ENCODE results near the gene AKR1C8.
"Not testable (repeated sequence)": the region's sequence is repeated elsewhere in the genome, so short reads cannot be mapped to it uniquely, and the experiment has no call there.

The AKR1C8 gene

GRCh38 chr10:5157501-5157900 lies 27.4 kb downstream of the AKR1C8 start:
- H3K9ac ChIP-seq (ENCODE audit: low read length): no peak overlapping the region
- no peaks in the 10 kb centered on the region for H3K36me3 ChIP-seq (ENCODE audit: control insufficient read depth, insufficient read depth, low read length)
- no peaks in the 10 kb centered on the region for H3K9me3 ChIP-seq (ENCODE audit: control insufficient read depth, low read length)
- H3K4me1 ChIP-seq (ENCODE audit: control insufficient read depth, insufficient read depth, low read length): no peaks in the 10 kb centered on the region
- H3K4me3 ChIP-seq (ENCODE audit: low read length): no peak overlapping the region
- H3K27me3 ChIP-seq (ENCODE audit: control insufficient read depth, insufficient read depth, low read length): no peaks in the 10 kb centered on the region

GRCh38 chr10:5155951-5156350 lies 29.0 kb downstream of the AKR1C8 start:
- H3K36me3 ChIP-seq (ENCODE audit: control insufficient read depth, insufficient read depth, low read length): no peaks in the 10 kb centered on the region

GRCh38 chr10:5151076-5151475 lies 33.9 kb downstream of the AKR1C8 start:
- H3K36me3 ChIP-seq (ENCODE audit: control insufficient read depth, insufficient read depth, low read length): no peaks in the 10 kb centered on the region
- H3K27me3 ChIP-seq (ENCODE audit: control insufficient read depth, insufficient read depth, low read length): no peaks in the 10 kb centered on the region
- H3K4me1 ChIP-seq (ENCODE audit: control insufficient read depth, insufficient read depth, low read length): peaks cover 13% of the 10 kb centered on the region
- H3K9me3 ChIP-seq (ENCODE audit: control insufficient read depth, low read length): no peaks in the 10 kb centered on the region
- H3K4me3 ChIP-seq (ENCODE audit: low read length): no peak overlapping the region
- H3K9ac ChIP-seq (ENCODE audit: low read length): no peak overlapping the region

More at GRCh38 chr10:5155951-5156350, 29.0 kb downstream of the AKR1C8 start:
- Histone ChIP-seq H3K9me3 (ENCODE audit: control insufficient read depth, low read length) (no peaks in the 10 kb centered on the region), H3K4me3 (ENCODE audit: low read length) (no peak overlapping the region), H3K9ac (ENCODE audit: low read length) (no peak overlapping the region), H3K27me3 (ENCODE audit: control insufficient read depth, insufficient read depth, low read length) (no peaks in the 10 kb centered on the region), H3K4me1 (ENCODE audit: control insufficient read depth, insufficient read depth, low read length) (no peaks in the 10 kb centered on the region)

- Histone ChIP-seq H3K4me3 (ENCODE audit: low read length) (no peak overlapping the region), H3K4me1 (ENCODE audit: control insufficient read depth, insufficient read depth, low read length) (peaks cover 13% of the 10 kb centered on the region), H3K9ac (ENCODE audit: low read length) (no peak overlapping the region), H3K27me3 (ENCODE audit: control insufficient read depth, insufficient read depth, low read length) (no peaks in the 10 kb centered on the region), H3K36me3 (ENCODE audit: control insufficient read depth, insufficient read depth, low read length) (no peaks in the 10 kb centered on the region), H3K9me3 (ENCODE audit: control insufficient read depth, low read length) (no peaks in the 10 kb centered on the region)
These were observed 36.3 kb downstream of the AKR1C8 start for GRCh38 chr10:5148678-5149032.

GRCh38 chr10:5147981-5148677 lies 36.8 kb downstream of the AKR1C8 start:
- Histone ChIP-seq H3K4me3 (ENCODE audit: low read length) (peak overlapping the region; percentile 9), H3K4me1 (ENCODE audit: control insufficient read depth, insufficient read depth, low read length) (peaks cover 13% of the 10 kb centered on the region), H3K27me3 (ENCODE audit: control insufficient read depth, insufficient read depth, low read length) (no peaks in the 10 kb centered on the region), H3K9me3 (ENCODE audit: control insufficient read depth, low read length) (no peaks in the 10 kb centered on the region), H3K9ac (ENCODE audit: low read length) (peak overlapping the region; percentile 26), H3K36me3 (ENCODE audit: control insufficient read depth, insufficient read depth, low read length) (no peaks in the 10 kb centered on the region)

- Histone ChIP-seq H3K9me3 (ENCODE audit: control insufficient read depth, low read length) (no peaks in the 10 kb centered on the region), H3K4me1 (ENCODE audit: control insufficient read depth, insufficient read depth, low read length) (peaks cover 18% of the 10 kb centered on the region), H3K27me3 (ENCODE audit: control insufficient read depth, insufficient read depth, low read length) (no peaks in the 10 kb centered on the region), H3K4me3 (ENCODE audit: low read length) (no peak overlapping the region), H3K36me3 (ENCODE audit: control insufficient read depth, insufficient read depth, low read length) (no peaks in the 10 kb centered on the region), H3K9ac (ENCODE audit: low read length) (peak overlapping the region; percentile 26)
These were observed 37.5 kb downstream of the AKR1C8 start for GRCh38 chr10:5147255-5147980.

- Histone ChIP-seq H3K9ac (ENCODE audit: low read length) (peak overlapping the region; percentile 26), H3K9me3 (ENCODE audit: control insufficient read depth, low read length) (no peaks in the 10 kb centered on the region), H3K36me3 (ENCODE audit: control insufficient read depth, insufficient read depth, low read length) (no peaks in the 10 kb centered on the region), H3K27me3 (ENCODE audit: control insufficient read depth, insufficient read depth, low read length) (no peaks in the 10 kb centered on the region), H3K4me1 (ENCODE audit: control insufficient read depth, insufficient read depth, low read length) (peaks cover 23% of the 10 kb centered on the region), H3K4me3 (ENCODE audit: low read length) (no peak overlapping the region)
These were observed 38.1 kb downstream of the AKR1C8 start for GRCh38 chr10:5146920-5147254.

- H3K4me1 ChIP-seq (ENCODE audit: control insufficient read depth, insufficient read depth, low read length): peaks cover 25% of the 10 kb centered on the region
- no peaks in the 10 kb centered on the region for H3K27me3 ChIP-seq (ENCODE audit: control insufficient read depth, insufficient read depth, low read length)
- no peak overlapping the region for H3K4me3 ChIP-seq (ENCODE audit: low read length)
- H3K36me3 ChIP-seq (ENCODE audit: control insufficient read depth, insufficient read depth, low read length): no peaks in the 10 kb centered on the region
- H3K9ac ChIP-seq (ENCODE audit: low read length): no peak overlapping the region
- no peaks in the 10 kb centered on the region for H3K9me3 ChIP-seq (ENCODE audit: control insufficient read depth, low read length)
These were observed 41.8 kb downstream of the AKR1C8 start for GRCh38 chr10:5143137-5143536.

GRCh38 chr10:5142199-5142598 lies 42.8 kb downstream of the AKR1C8 start:
- Histone ChIP-seq H3K4me1 (ENCODE audit: control insufficient read depth, insufficient read depth, low read length) (peaks cover 17% of the 10 kb centered on the region), H3K4me3 (ENCODE audit: low read length) (no peak overlapping the region), H3K27me3 (ENCODE audit: control insufficient read depth, insufficient read depth, low read length) (no peaks in the 10 kb centered on the region), H3K9me3 (ENCODE audit: control insufficient read depth, low read length) (no peaks in the 10 kb centered on the region), H3K9ac (ENCODE audit: low read length) (no peak overlapping the region), H3K36me3 (ENCODE audit: control insufficient read depth, insufficient read depth, low read length) (no peaks in the 10 kb centered on the region)

GRCh38 chr10:5137699-5138098 lies 47.3 kb downstream of the AKR1C8 start:
- not testable (repeated sequence) for H3K36me3 ChIP-seq (ENCODE audit: control insufficient read depth, insufficient read depth, low read length); H3K9ac ChIP-seq (ENCODE audit: low read length); H3K4me1 ChIP-seq (ENCODE audit: control insufficient read depth, insufficient read depth, low read length); H3K4me3 ChIP-seq (ENCODE audit: low read length); H3K27me3 ChIP-seq (ENCODE audit: control insufficient read depth, insufficient read depth, low read length); H3K9me3 ChIP-seq (ENCODE audit: control insufficient read depth, low read length)

GRCh38 chr10:5136468-5137087 lies 48.4 kb downstream of the AKR1C8 start:
- no peaks in the 10 kb centered on the region for H3K4me1 ChIP-seq (ENCODE audit: control insufficient read depth, insufficient read depth, low read length)
- no peaks in the 10 kb centered on the region for H3K36me3 ChIP-seq (ENCODE audit: control insufficient read depth, insufficient read depth, low read length)
- no peaks in the 10 kb centered on the region for H3K9me3 ChIP-seq (ENCODE audit: control insufficient read depth, low read length)
- H3K4me3 ChIP-seq (ENCODE audit: low read length): no peak overlapping the region
- H3K9ac ChIP-seq (ENCODE audit: low read length): no peak overlapping the region
- no peaks in the 10 kb centered on the region for H3K27me3 ChIP-seq (ENCODE audit: control insufficient read depth, insufficient read depth, low read length)

GRCh38 chr10:5135581-5135980 lies 49.4 kb downstream of the AKR1C8 start:
- no peaks in the 10 kb centered on the region for H3K9me3 ChIP-seq (ENCODE audit: control insufficient read depth, low read length)

More at GRCh38 chr10:5135581-5135980, 49.4 kb downstream of the AKR1C8 start:
- Histone ChIP-seq H3K4me3 (ENCODE audit: low read length) (no peak overlapping the region), H3K9ac (ENCODE audit: low read length) (no peak overlapping the region), H3K4me1 (ENCODE audit: control insufficient read depth, insufficient read depth, low read length) (no peaks in the 10 kb centered on the region), H3K36me3 (ENCODE audit: control insufficient read depth, insufficient read depth, low read length) (no peaks in the 10 kb centered on the region), H3K27me3 (ENCODE audit: control insufficient read depth, insufficient read depth, low read length) (no peaks in the 10 kb centered on the region)

Measured in mucosa of stomach (tissue), 1 donor.